ENCODE measurements around the gene ZFYVE9. TPM values are rescaled to one million over a fixed set of nuclear protein-coding genes. Genes with fewer than 3 reads are reported as not detected.
A peak's percentile ranks its signal among the peaks of the same experiment; 100 is the strongest.

Gene ZFYVE9
- total and polyA plus RNA-seq, 2 of the 4 experiments (the other 2 are of a cell fraction) = 8.3 to 28.7 TPM

DNA sequence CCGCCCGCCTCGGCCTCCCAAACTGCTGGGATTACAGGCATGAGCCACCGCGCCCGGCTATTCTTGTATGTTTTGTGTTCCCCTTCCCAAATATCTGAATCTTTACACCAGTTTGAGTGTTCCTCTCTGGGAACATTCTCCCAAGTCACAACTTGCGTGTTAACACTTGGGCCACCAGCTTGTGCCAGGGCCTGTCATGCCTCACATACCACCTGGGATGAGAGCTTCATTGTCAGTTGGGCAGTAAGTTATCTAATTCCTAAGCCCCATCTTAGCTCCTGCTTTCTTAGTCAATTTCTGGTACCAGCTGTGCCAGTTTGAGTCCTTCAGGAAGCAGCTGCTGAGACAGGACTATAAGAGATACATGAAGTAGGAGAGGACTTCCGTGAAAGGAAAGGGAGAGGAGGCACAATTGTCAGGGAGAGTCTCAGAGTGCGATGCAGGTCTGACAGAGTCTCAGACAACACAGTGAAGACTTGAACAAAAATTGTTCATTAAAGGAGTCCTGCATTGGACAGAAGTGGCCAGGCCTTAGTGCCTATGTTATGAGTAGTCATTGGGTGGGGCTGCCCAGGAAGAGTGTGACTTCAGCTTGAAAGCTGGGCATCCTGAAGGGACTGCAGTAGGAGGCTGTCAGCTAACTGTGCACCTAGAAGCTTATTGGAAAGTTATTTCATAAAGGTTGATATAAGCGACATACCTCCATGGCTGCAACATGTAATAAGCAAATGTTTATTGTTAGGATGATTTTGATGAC lies 17.3 kb downstream of the ZFYVE9 start:
- Histone ChIP-seq H3K9ac (ENCODE audit: low read depth, low read length) (no peak overlapping the region), H3K23ac (ENCODE audit: low read depth, low read length) (no peak overlapping the region), H3K27ac (ENCODE audit: insufficient read depth, low read length) (no peak overlapping the region), H3K79me1 (ENCODE audit: low read depth in 1 of 2, low read length in 2 of 2) (peaks cover 29 to 62% of the 10 kb centered on the region in 2 experiments), H3K9me1 (ENCODE audit: insufficient read depth, low read length) (peaks cover 4% of the 10 kb centered on the region), H3K18ac (ENCODE audit: low read depth, low read length) (no peak overlapping the region), H3K4me1 (ENCODE audit: control insufficient read depth, insufficient read depth, low read length) (peaks cover 6% of the 10 kb centered on the region), H2BK20ac (ENCODE audit: low read depth, low read length) (no peak overlapping the region; the same call in 1 of the 2 replicates), H3K56ac (ENCODE audit: extremely low read depth, insufficient read depth, low read length) (no peak overlapping the region), H3K36me3 (ENCODE audit: control insufficient read depth, insufficient read depth, low read length) (no peaks in the 10 kb centered on the region), H3K14ac (replicated peaks; ENCODE audit: low read depth, low read length) (peak overlapping the region; percentile 26), H2AK9ac (replicated peaks; ENCODE audit: low read depth, low read length, poor library complexity) (peak overlapping the region; percentile 82), H2BK5ac (ENCODE audit: low read depth, low read length, poor library complexity, severe bottlenecking) (no peak overlapping the region), H4K5ac (ENCODE audit: low read depth, low read length) (no peak overlapping the region), H4K20me1 (ENCODE audit: insufficient read depth, low read length) (peaks cover 13% of the 10 kb centered on the region; the same call in 1 of the 2 replicates), H4K8ac (ENCODE audit: low read depth in 2 of 2, low read length in 2 of 2) (0 out of 4 replicates have a peak overlapping the region, but pooled peaks of 1 of the 2 experiments have one; percentile 37), H2BK120ac (ENCODE audit: low read depth, low read length) (peak overlapping the region; percentile 16; the same call in 1 of the 2 replicates), H2AFZ (replicated peaks; ENCODE audit: low read length, poor library complexity) (peak overlapping the region; percentile 33), H3K4ac (ENCODE audit: low read depth, low read length) (peak overlapping the region; percentile 58; the same call in 1 of the 2 replicates), H2BK15ac (ENCODE audit: low read depth, low read length) (0 out of 3 replicates have a peak overlapping the region, but pooled peaks have one; percentile 26), H3K4me2 (ENCODE audit: low read depth, low read length) (no peak overlapping the region; the same call in 1 of the 2 replicates), H2AK5ac (ENCODE audit: low read depth, low read length) (peak overlapping the region; percentile 75; the same call in 1 of the 2 replicates), H3K9me3 (ENCODE audit: control insufficient read depth, insufficient read depth, low read length) (no peaks in the 10 kb centered on the region), H3K27me3 (ENCODE audit: control insufficient read depth, insufficient read depth, low read length) (no peaks in the 10 kb centered on the region), H3K4me3 (ENCODE audit: insufficient read depth, low read depth, low read length) (no peak overlapping the region), H4K91ac (ENCODE audit: insufficient read depth, low read depth, low read length) (peak overlapping the region; percentile 17; the same call in 1 of the 2 replicates)
- dilution Hi-C loops (cut with HindIII; ENCODE audit: low sequenced_read_pairs, unreplicated experiment) = no loop called here
- POLR2A ChIA-PET (ENCODE audit: unreplicated experiment) = interaction anchor here (0.6 kb wide), 1 partner anchor 1072 kb away, joined by 9 read pairs; no protein-coding TSS in a partner anchor
- in situ Hi-C loops (cut with MboI; ENCODE audit: low sequenced_read_pairs) = no loop called here
- ATAC-seq (ENCODE audit: low read depth) = peak; percentile 81
- intact Hi-C loops (cut with micrococcal nuclease) = no loop called here
- CTCF ChIA-PET = no interaction called here
- BruUV-seq (replicated peaks) = no TSS peak
- TF ChIP-seq POLR2A (IDR thresholded peaks at IDR 0.05; ENCODE audit: low read depth, low read length) = no peak
- TF ChIP-seq RAD21 (IDR thresholded peaks at IDR 0.05; ENCODE audit: low read length) = no peak
- no peak for TF ChIP-seq RCOR1 (IDR thresholded peaks at IDR 0.05; ENCODE audit: insufficient replicate concordance, low read length)
- TF ChIP-seq RFX5 (IDR thresholded peaks at IDR 0.05; ENCODE audit: low read depth, low read length) = no peak
- no peak for TF ChIP-seq ELK1 (IDR thresholded peaks at IDR 0.05; ENCODE audit: borderline replicate concordance, low read depth, low read length)
- no peak for TF ChIP-seq CEBPB (IDR thresholded peaks at IDR 0.05; ENCODE audit: low read depth, low read length)
- TF ChIP-seq FOS (IDR thresholded peaks at IDR 0.05; ENCODE audit: low read depth, low read length) = no peak
- TF ChIP-seq, protein P1, sequence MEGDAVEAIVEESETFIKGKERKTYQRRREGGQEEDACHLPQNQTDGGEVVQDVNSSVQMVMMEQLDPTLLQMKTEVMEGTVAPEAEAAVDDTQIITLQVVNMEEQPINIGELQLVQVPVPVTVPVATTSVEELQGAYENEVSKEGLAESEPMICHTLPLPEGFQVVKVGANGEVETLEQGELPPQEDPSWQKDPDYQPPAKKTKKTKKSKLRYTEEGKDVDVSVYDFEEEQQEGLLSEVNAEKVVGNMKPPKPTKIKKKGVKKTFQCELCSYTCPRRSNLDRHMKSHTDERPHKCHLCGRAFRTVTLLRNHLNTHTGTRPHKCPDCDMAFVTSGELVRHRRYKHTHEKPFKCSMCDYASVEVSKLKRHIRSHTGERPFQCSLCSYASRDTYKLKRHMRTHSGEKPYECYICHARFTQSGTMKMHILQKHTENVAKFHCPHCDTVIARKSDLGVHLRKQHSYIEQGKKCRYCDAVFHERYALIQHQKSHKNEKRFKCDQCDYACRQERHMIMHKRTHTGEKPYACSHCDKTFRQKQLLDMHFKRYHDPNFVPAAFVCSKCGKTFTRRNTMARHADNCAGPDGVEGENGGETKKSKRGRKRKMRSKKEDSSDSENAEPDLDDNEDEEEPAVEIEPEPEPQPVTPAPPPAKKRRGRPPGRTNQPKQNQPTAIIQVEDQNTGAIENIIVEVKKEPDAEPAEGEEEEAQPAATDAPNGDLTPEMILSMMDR (conservative IDR thresholded peaks at IDR 0.05; ENCODE audit: low read depth, low read length) = no peak
- TF ChIP-seq SMC3 (IDR thresholded peaks at IDR 0.05; ENCODE audit: low read depth, low read length) = no peak
- 100% methylated on average over 3 of the region's 10 CpGs; no CpG with 5 or more reads in 1 of the 2 experiments for WGBS, 2 experiments (ENCODE audit: extremely low coverage in 2 of 2, insufficient read length in 1 of 2)
- peak; percentile 36 for DNase-seq

All from IMR-90 (cell line).